NB4 (cell line): ENCODE measurements around the gene UQCR11.

Experiments
- CTCF ChIP-seq: IDR thresholded peaks from one replicate; pipeline ENCODE4 v1.5.1; 2012; ENCODE audit warnings: low read depth, low read length
- POLR2A ChIP-seq: IDR thresholded peaks from 2 replicates; pipeline ENCODE4 v1.6.1; 2011; ENCODE audit warnings: mild to moderate bottlenecking; ENCODE audit not compliant: insufficient read length; ENCODE audit errors: extremely low read depth
- TF ChIP-seq, protein P1 (sequence below): IDR thresholded peaks from 2 replicates; pipeline ENCODE4 v1.6.1; 2011; ENCODE audit warnings: low read depth, low read length

- no peak for TF ChIP-seq CTCF
- TF ChIP-seq, protein P1, sequence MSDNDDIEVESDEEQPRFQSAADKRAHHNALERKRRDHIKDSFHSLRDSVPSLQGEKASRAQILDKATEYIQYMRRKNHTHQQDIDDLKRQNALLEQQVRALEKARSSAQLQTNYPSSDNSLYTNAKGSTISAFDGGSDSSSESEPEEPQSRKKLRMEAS: no peak
- no peak for TF ChIP-seq POLR2A
Observed at GRCh38 chr19:1613146-1613545, 7.9 kb upstream of the UQCR11 start.
